HepG2 (cell line): ENCODE measurements around the gene SDK2. TPM values are rescaled to one million over a fixed set of nuclear protein-coding genes. Genes with fewer than 3 reads are reported as not detected.
A peak's percentile ranks its signal among the peaks of the same experiment; 100 is the strongest.

Experiments used
- FOSL2 ChIP-seq: sonication (generic); formaldehyde crosslinking; IDR thresholded peaks from 2 replicates; pipeline ENCODE4 v1.4.0; 2020; ENCODE audit warnings: missing genetic modification reagents
- FOXC1 ChIP-seq: sonication (generic); formaldehyde crosslinking; IDR thresholded peaks from 2 replicates; pipeline ENCODE4 v1.8.0; 2022; ENCODE audit warnings: mild to moderate bottlenecking, missing genetic modification reagents, borderline replicate concordance
- KDM2A ChIP-seq: sonication (generic); formaldehyde crosslinking; IDR thresholded peaks from 2 replicates; pipeline ENCODE4 v1.4.0; 2020; ENCODE audit warnings: low read depth, missing genetic modification reagents, borderline replicate concordance
- KLF6 ChIP-seq: IDR thresholded peaks from 2 replicates; pipeline ENCODE4 v1.8.0; 2016; ENCODE audit warnings: missing biosample characterization, missing genetic modification reagents
- NFATC3 ChIP-seq: sonication (generic); formaldehyde crosslinking; IDR thresholded peaks from 2 replicates; pipeline ENCODE4 v1.5.1; 2020; ENCODE audit warnings: mild to moderate bottlenecking, missing genetic modification reagents
- RXRB ChIP-seq: IDR thresholded peaks from 2 replicates; pipeline ENCODE4 v1.6.1; 2016; ENCODE audit warnings: borderline replicate concordance, missing genetic modification reagents, missing compliant biosample characterization
- ZFP37 ChIP-seq: sonication (generic); formaldehyde crosslinking; IDR thresholded peaks from 2 replicates; pipeline ENCODE4 v1.4.0; 2020; ENCODE audit warnings: missing genetic modification reagents, borderline replicate concordance
- ZNF747 ChIP-seq: sonication (generic); formaldehyde crosslinking; IDR thresholded peaks from 2 replicates; pipeline ENCODE4 v1.8.1; 2023; ENCODE audit warnings: missing genetic modification reagents, mild to moderate bottlenecking, borderline replicate concordance
- ZNF883 ChIP-seq: sonication (generic); formaldehyde crosslinking; IDR thresholded peaks from 2 replicates; pipeline ENCODE4 v1.5.1; 2020; ENCODE audit warnings: mild to moderate bottlenecking, missing genetic modification reagents; ENCODE audit errors: not compliant biosample characterization
- polyA plus RNA-seq, 8 experiments: library from polyadenylated mRNA; depleted of rRNA in 3 of 8; stranded (reverse) in 7 of 8; unstranded in 1 of 8; fragments of >200 nt; fragmentation: Illumina TruSeq in 4 of 8; extraction: Trizol in 4 of 8; gene quantifications; 2 replicates each; pipeline versions ENCODE4 v1.2.1 to v1.2.3, GENCODE V29; 2011 to 2016; ENCODE audit warnings: low read depth in 4 of 8, missing spikeins in 1 of 8, mixed read lengths in 1 of 8; ENCODE audit not compliant: insufficient read depth in 1 of 8
- total RNA-seq, 5 experiments: library from RNA; depleted of rRNA; stranded (reverse); fragments of >200 nt; fragmentation: Illumina TruSeq; extraction: Trizol; gene quantifications; 2 replicates each; pipeline ENCODE4 v1.2.3, GENCODE V29; 2016; ENCODE audit warnings: low read depth in 1 of 5
- TF ChIP-seq, protein P1 (sequence below): sonication (generic); formaldehyde crosslinking; IDR thresholded peaks from 2 replicates; pipeline ENCODE4 v1.5.0; 2020; ENCODE audit warnings: mild to moderate bottlenecking, missing genetic modification reagents, borderline replicate concordance
- TF ChIP-seq, protein P2 (sequence below): sonication (generic); formaldehyde crosslinking; IDR thresholded peaks from 2 replicates; pipeline ENCODE4 v1.4.0; 2020; ENCODE audit warnings: missing genetic modification reagents, borderline replicate concordance
- TF ChIP-seq, protein P3 (sequence below): sonication (generic); formaldehyde crosslinking; IDR thresholded peaks from 2 replicates; pipeline ENCODE4 v1.9.0; 2022; ENCODE audit warnings: missing genetic modification reagents, mild to moderate bottlenecking, borderline replicate concordance
- TF ChIP-seq, protein P4 (sequence below): fragments of 450-650 bp; IDR thresholded peaks from 2 replicates; pipeline ENCODE4 v1.6.1; 2016
- TF ChIP-seq, protein P5 (sequence below): IDR thresholded peaks from 2 replicates; pipeline ENCODE4 v1.6.1; 2018; ENCODE audit warnings: missing genetic modification reagents, mild to moderate bottlenecking, missing compliant biosample characterization

SDK2 gene
- total and polyA plus RNA-seq, 2 of the 13 experiments (the other 11 are each of a cell fraction or from before 2014, with no cell fraction given): not detected

DNA sequence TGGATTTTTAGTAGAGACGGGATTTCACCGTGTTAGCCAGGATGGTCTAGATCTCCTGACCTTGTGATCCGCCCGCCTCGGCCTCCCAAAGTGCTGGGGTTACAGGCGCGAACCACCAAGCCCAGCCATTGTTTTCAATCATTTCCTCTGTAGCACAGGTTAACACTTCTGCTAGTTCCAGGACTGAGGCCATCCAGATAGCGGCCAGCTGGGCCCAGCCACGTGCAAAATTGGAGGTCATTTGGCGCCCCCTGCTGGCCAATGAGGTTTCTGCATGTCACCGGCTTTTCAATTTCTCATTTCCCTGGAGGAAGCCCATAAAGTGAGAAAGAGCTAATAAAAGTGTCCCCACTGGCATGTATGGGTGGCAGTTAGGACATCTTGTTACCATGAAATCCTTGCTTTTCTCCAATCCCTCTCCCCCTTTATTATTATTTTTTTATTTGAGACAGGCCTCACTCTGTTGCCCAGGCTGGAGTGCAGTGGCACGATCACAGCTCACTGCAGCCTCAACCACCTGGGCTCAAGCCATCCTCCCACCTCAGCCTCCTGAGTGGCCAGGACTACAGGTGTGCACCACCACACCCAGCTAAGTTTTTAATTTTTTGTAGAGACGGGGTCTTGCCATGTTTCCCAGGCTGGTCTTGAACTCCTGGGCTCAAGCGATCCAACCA lies 274.3 kb downstream of the SDK2 start (continued):
- TF ChIP-seq, protein P1, sequence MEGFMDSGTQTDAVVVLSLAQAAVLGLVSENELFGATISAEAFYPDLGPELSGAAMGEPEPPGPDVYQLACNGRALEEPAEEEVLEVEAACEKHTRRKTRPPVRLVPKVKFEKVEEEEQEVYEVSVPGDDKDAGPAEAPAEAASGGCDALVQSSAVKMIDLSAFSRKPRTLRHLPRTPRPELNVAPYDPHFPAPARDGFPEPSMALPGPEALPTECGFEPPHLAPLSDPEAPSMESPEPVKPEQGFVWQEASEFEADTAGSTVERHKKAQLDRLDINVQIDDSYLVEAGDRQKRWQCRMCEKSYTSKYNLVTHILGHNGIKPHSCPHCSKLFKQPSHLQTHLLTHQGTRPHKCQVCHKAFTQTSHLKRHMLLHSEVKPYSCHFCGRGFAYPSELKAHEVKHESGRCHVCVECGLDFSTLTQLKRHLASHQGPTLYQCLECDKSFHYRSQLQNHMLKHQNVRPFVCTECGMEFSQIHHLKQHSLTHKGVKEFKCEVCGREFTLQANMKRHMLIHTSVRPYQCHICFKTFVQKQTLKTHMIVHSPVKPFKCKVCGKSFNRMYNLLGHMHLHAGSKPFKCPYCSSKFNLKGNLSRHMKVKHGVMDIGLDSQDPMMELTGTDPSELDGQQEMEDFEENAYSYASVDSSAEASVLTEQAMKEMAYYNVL (CRISPR knock-in tag): 0 out of 2 replicates have a peak, but pooled peaks have one; percentile 33
- TF ChIP-seq, protein P2, sequence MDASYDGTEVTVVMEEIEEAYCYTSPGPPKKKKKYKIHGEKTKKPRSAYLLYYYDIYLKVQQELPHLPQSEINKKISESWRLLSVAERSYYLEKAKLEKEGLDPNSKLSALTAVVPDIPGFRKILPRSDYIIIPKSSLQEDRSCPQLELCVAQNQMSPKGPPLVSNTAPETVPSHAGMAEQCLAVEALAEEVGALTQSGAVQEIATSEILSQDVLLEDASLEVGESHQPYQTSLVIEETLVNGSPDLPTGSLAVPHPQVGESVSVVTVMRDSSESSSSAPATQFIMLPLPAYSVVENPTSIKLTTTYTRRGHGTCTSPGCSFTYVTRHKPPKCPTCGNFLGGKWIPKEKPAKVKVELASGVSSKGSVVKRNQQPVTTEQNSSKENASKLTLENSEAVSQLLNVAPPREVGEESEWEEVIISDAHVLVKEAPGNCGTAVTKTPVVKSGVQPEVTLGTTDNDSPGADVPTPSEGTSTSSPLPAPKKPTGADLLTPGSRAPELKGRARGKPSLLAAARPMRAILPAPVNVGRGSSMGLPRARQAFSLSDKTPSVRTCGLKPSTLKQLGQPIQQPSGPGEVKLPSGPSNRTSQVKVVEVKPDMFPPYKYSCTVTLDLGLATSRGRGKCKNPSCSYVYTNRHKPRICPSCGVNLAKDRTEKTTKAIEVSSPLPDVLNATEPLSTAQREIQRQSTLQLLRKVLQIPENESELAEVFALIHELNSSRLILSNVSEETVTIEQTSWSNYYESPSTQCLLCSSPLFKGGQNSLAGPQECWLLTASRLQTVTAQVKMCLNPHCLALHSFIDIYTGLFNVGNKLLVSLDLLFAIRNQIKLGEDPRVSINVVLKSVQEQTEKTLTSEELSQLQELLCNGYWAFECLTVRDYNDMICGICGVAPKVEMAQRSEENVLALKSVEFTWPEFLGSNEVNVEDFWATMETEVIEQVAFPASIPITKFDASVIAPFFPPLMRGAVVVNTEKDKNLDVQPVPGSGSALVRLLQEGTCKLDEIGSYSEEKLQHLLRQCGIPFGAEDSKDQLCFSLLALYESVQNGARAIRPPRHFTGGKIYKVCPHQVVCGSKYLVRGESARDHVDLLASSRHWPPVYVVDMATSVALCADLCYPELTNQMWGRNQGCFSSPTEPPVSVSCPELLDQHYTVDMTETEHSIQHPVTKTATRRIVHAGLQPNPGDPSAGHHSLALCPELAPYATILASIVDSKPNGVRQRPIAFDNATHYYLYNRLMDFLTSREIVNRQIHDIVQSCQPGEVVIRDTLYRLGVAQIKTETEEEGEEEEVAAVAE (CRISPR knock-in tag): 0 out of 2 replicates have a peak, but pooled peaks have one; percentile 4
- TF ChIP-seq, protein P3, sequence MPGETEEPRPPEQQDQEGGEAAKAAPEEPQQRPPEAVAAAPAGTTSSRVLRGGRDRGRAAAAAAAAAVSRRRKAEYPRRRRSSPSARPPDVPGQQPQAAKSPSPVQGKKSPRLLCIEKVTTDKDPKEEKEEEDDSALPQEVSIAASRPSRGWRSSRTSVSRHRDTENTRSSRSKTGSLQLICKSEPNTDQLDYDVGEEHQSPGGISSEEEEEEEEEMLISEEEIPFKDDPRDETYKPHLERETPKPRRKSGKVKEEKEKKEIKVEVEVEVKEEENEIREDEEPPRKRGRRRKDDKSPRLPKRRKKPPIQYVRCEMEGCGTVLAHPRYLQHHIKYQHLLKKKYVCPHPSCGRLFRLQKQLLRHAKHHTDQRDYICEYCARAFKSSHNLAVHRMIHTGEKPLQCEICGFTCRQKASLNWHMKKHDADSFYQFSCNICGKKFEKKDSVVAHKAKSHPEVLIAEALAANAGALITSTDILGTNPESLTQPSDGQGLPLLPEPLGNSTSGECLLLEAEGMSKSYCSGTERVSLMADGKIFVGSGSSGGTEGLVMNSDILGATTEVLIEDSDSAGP (CRISPR knock-in tag): peak; percentile 48; the same call in 1 of the 2 replicates
- 0 out of 2 replicates have a peak, but pooled peaks have one; percentile 44 for TF ChIP-seq NFATC3 (CRISPR knock-in tag)
- TF ChIP-seq, protein P4, sequence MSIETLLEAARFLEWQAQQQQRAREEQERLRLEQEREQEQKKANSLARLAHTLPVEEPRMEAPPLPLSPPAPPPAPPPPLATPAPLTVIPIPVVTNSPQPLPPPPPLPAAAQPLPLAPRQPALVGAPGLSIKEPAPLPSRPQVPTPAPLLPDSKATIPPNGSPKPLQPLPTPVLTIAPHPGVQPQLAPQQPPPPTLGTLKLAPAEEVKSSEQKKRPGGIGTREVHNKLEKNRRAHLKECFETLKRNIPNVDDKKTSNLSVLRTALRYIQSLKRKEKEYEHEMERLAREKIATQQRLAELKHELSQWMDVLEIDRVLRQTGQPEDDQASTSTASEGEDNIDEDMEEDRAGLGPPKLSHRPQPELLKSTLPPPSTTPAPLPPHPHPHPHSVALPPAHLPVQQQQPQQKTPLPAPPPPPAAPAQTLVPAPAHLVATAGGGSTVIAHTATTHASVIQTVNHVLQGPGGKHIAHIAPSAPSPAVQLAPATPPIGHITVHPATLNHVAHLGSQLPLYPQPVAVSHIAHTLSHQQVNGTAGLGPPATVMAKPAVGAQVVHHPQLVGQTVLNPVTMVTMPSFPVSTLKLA: peak; percentile 41
- 0 out of 2 replicates have a peak, but pooled peaks have one; percentile 36 for TF ChIP-seq KLF6 (CRISPR knock-in tag)
- TF ChIP-seq ZNF747 (CRISPR knock-in tag): peak; percentile 12; the same call in 1 of the 2 replicates
- TF ChIP-seq FOXC1 (CRISPR knock-in tag): peak; percentile 54; the same call in 1 of the 2 replicates
- TF ChIP-seq, protein P5, sequence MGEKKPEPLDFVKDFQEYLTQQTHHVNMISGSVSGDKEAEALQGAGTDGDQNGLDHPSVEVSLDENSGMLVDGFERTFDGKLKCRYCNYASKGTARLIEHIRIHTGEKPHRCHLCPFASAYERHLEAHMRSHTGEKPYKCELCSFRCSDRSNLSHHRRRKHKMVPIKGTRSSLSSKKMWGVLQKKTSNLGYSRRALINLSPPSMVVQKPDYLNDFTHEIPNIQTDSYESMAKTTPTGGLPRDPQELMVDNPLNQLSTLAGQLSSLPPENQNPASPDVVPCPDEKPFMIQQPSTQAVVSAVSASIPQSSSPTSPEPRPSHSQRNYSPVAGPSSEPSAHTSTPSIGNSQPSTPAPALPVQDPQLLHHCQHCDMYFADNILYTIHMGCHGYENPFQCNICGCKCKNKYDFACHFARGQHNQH (CRISPR knock-in tag): 0 out of 2 replicates have a peak, but pooled peaks have one; percentile 32
- peak; percentile 50; the same call in 1 of the 2 replicates for TF ChIP-seq RXRB (CRISPR knock-in tag)
- peak; percentile 44 for TF ChIP-seq ZNF883 (CRISPR knock-in tag)
- TF ChIP-seq KDM2A: peak; percentile 68; the same call in 1 of the 2 replicates
- TF ChIP-seq FOSL2 (CRISPR knock-in tag): 0 out of 2 replicates have a peak, but pooled peaks have one; percentile 12
- TF ChIP-seq ZFP37: 0 out of 2 replicates have a peak, but pooled peaks have one; percentile 34
